Stimulated activated CD8-positive, alpha-beta memory T cell treated with anti-CD3 and anti-CD28 coated beads, Interleukin-2, amount 100 ng/mL, for 48 hours (primary cell): ENCODE data around the gene ATP10B.
"Not testable (repeated sequence)": the region's sequence is repeated elsewhere in the genome, so short reads cannot be mapped to it uniquely, and the experiment has no call there.

Experiments used
- DNase-seq, 2 donors: peaks; one replicate each; pipeline ENCODE4 v3.0.0-alpha.2; 2020; ENCODE audit warnings: low read depth in 2 of 2

Gene ATP10B

GRCh38 chr5:160757194-160757593, 94.8 kb downstream of the ATP10B start:
- no peak for DNase-seq

GRCh38 chr5:160750938-160751657, 100.9 kb downstream of the ATP10B start:
- no peak for DNase-seq

GRCh38 chr5:160749682-160750081, 102.3 kb downstream of the ATP10B start:
- DNase-seq, result no peak

GRCh38 chr5:160749026-160749425, 103.0 kb downstream of the ATP10B start:
- no peak for DNase-seq

GRCh38 chr5:160747987-160748386, 104.0 kb downstream of the ATP10B start:
- DNase-seq, result no peak

GRCh38 chr5:160747559-160747958, 104.5 kb downstream of the ATP10B start:
- no peak for DNase-seq

GRCh38 chr5:160744268-160745101, 107.5 kb downstream of the ATP10B start:
- no peak for DNase-seq

- DNase-seq, result no peak
These were observed 109.0 kb downstream of the ATP10B start for GRCh38 chr5:160743027-160743426.

- no peak for DNase-seq
These were observed 109.6 kb downstream of the ATP10B start for GRCh38 chr5:160742446-160742845.

- no peak for DNase-seq
These were observed 124.6 kb downstream of the ATP10B start for GRCh38 chr5:160727296-160727997.

GRCh38 chr5:160726721-160727120, 125.3 kb downstream of the ATP10B start:
- DNase-seq, result no peak

- DNase-seq, result no peak
These were observed 131.2 kb downstream of the ATP10B start for GRCh38 chr5:160720822-160721221.

- DNase-seq, result not testable (repeated sequence)
These were observed 136.5 kb downstream of the ATP10B start for GRCh38 chr5:160715508-160715907.

GRCh38 chr5:160703547-160704189, 148.3 kb downstream of the ATP10B start:
- no peak for DNase-seq

- no peak for DNase-seq
These were observed 149.1 kb downstream of the ATP10B start for GRCh38 chr5:160702934-160703333.

- DNase-seq, result no peak
These were observed 149.7 kb downstream of the ATP10B start for GRCh38 chr5:160702311-160702803.

GRCh38 chr5:160701403-160701802, 150.6 kb downstream of the ATP10B start:
- no peak for DNase-seq

- no peak for DNase-seq
These were observed 152.7 kb downstream of the ATP10B start for GRCh38 chr5:160699301-160699700.

- DNase-seq, result no peak
These were observed 154.7 kb downstream of the ATP10B start for GRCh38 chr5:160697281-160697680.

GRCh38 chr5:160694896-160695295, 157.1 kb downstream of the ATP10B start:
- DNase-seq, result no peak

GRCh38 chr5:160693831-160694465, 158.1 kb downstream of the ATP10B start:
- DNase-seq, result no peak
